ENCODE results near the gene OLFM1. TPM values are rescaled to one million over a fixed set of nuclear protein-coding genes. Genes with fewer than 3 reads are reported as not detected.

OLFM1 gene
- total RNA-seq, 1 experiment from 2014 or later = 50.9 TPM

DNA sequence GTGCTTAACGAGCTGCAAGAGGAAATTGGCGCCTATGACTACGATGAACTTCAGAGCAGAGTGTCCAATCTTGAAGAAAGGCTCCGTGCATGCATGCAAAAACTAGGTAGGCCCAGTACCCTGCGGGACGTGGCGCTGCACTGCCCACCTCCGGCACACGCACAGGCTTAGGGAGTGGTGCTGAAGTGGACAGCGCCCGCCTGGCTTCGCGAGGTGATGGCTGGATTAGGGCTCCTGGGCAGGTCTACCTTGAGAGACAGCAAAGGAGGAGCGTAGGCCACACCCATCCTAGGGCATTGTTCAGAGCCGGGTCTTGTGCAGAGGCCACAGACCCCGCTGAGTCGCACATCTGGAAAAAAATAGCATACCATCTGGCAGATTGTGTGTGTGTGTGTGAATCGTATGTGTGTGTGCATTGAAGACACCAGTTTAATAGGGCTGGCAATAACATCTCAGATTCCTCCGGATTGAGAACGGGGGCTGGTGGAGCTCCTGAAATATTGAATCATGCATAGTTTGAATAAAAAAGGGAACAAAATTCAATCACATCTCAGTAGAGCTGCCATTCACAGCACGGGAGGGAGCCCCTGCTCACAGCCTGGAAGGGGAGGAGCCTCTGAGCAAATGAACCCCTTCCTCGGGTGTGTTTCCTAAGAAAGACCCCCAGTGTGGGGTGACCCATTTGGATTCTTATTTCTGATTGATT is 11.1 kb downstream of the OLFM1 start:
- in situ Hi-C loops (cut with HindIII; ENCODE audit: low pct_unique_long_range_greater_than_20kb, low sequenced_read_pairs) = loop anchor here (10.0 kb wide), 1 partner anchor 316 kb away; no protein-coding TSS in a partner anchor
- no peak for DNase-seq (ENCODE audit: low read depth, low spot score)

DNA sequence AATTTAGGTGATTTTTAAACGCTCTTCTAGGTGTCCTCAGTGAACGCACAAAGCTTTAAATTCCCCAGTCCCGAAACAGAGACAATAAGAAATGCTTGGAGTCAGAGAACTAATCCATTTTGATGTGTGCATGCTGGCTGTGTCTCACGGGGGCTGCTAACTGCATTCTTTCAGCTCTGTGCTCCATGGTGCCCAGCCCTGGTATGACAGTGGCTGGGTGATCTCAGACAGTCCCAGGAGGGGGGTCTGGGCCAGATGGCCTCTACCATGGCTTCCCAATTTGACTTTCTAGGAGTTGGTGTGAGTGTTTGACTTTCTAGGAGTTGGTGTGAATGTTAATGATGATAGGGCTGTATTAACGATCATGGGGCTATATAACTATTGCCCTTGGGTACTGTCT is 12.1 kb downstream of the OLFM1 start:
- in situ Hi-C loops (cut with HindIII; ENCODE audit: low pct_unique_long_range_greater_than_20kb, low sequenced_read_pairs) = loop anchor here (10.0 kb wide), 1 partner anchor 315 kb away; no protein-coding TSS in a partner anchor
- no peak for DNase-seq (ENCODE audit: low read depth, low spot score)

- no peak for DNase-seq (ENCODE audit: low read depth, low spot score)
- in situ Hi-C loops (cut with HindIII; ENCODE audit: low pct_unique_long_range_greater_than_20kb, low sequenced_read_pairs) = no loop called here
These were observed 12.8 kb downstream of the OLFM1 start for GRCh38 chr9:135100241-135100681.

DNA sequence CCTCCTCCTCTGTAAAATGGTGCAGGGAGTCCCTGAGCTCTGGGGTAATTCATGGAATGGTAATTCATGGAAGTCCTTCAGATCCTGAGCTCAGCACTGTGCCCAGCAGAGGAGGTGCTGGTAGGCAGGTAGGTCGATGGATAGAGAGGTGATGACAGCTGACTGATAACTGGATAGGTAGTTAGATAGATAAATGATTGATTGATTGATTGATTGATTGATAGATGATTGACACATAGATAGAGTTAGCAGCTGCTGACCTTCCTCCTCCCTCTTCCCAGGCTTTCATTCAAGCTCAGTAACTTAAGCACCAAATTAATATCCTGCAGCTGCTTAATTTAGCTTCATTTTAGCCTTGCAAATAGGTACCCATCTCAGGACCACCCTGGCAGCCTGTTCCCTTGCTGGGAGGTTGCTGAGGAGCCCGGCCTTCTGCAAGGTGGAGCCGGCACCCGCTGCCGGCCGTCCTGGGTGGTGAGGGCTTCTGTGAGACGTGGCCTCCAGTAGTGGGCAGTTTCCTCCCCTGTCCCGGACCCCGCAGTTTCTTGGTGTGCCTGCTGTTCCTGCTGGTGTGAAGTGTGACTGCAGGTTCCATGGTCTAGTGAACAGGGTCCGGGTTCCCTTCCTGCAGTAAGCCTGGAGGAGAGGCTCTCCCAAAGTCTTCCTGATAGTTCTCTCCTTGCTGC is 13.4 kb downstream of the OLFM1 start:
- DNase-seq (ENCODE audit: low read depth, low spot score) = no peak
- in situ Hi-C loops (cut with HindIII; ENCODE audit: low pct_unique_long_range_greater_than_20kb, low sequenced_read_pairs) = no loop called here

DNA sequence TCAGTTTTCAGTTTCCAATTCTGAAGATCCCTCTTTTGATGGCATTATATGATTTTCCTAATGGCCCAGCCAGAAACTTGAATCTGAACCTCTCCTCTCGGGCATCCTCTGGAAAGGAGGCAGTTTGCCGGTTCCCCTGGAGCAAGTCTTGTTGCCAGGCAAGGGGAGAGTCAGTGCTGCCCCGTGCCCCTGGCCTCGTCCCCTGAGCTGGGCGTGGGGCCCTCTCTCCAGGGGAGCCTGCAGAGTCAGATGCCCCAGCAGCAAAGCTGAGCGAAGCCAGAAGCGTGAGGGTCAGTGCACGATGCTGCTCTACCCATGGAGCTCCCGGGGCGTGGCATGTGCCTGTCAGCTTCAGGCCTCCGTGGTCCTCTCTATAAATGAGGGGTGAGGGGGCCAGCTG is 14.0 kb downstream of the OLFM1 start:
- in situ Hi-C loops (cut with HindIII; ENCODE audit: low pct_unique_long_range_greater_than_20kb, low sequenced_read_pairs) = no loop called here
- no peak for DNase-seq (ENCODE audit: low read depth, low spot score)

DNA sequence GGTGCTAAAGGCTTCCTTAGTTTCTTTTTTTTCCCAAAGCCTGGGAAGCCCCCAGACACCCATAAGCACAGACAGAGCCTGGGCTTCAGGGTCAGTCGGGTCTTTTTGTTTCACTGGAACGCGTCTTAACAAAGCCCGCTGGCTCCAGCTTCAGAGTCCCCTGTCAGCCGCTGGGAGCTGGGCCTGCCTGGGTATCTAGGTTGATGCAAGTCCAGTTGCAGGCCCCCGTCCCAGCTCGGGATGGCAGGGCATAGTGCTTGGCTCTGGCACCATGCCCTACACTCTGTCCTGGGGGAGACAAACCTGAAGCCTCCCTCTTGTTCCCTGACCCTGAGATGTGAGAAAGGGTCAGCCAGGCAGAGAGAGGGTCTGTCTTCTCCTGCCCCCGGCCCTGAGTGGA is 14.5 kb downstream of the OLFM1 start:
- no peak for DNase-seq (ENCODE audit: low read depth, low spot score)
- in situ Hi-C loops (cut with HindIII; ENCODE audit: low pct_unique_long_range_greater_than_20kb, low sequenced_read_pairs) = no loop called here

GRCh38 chr9:135102331-135102730 is 14.9 kb downstream of the OLFM1 start:
- in situ Hi-C loops (cut with HindIII; ENCODE audit: low pct_unique_long_range_greater_than_20kb, low sequenced_read_pairs) = no loop called here
- DNase-seq (ENCODE audit: low read depth, low spot score) = no peak

DNA sequence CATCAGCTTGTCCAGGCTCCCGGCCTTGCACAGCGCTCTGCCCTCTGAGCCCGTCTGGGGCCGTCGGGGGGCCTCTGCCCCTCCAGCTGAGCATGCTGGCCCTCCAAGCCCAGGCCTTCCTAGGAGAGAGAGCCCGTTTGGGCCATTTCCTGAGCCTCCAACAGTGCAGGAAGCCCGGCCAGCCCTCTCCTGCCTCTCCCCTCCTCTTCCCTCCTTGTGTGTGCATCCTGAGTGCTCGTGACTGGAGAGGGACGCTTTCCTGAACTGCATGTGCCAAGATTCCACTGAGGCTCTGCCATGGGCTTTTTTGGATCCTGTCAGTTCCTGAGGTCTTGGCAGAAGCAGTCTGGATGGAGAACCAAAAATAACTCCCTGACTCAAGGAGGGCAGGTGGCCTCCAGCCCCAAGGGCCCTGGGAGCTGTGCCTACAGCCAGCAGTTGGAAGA is 15.6 kb downstream of the OLFM1 start:
- no peak for DNase-seq (ENCODE audit: low read depth, low spot score)
- in situ Hi-C loops (cut with HindIII; ENCODE audit: low pct_unique_long_range_greater_than_20kb, low sequenced_read_pairs) = no loop called here

DNA sequence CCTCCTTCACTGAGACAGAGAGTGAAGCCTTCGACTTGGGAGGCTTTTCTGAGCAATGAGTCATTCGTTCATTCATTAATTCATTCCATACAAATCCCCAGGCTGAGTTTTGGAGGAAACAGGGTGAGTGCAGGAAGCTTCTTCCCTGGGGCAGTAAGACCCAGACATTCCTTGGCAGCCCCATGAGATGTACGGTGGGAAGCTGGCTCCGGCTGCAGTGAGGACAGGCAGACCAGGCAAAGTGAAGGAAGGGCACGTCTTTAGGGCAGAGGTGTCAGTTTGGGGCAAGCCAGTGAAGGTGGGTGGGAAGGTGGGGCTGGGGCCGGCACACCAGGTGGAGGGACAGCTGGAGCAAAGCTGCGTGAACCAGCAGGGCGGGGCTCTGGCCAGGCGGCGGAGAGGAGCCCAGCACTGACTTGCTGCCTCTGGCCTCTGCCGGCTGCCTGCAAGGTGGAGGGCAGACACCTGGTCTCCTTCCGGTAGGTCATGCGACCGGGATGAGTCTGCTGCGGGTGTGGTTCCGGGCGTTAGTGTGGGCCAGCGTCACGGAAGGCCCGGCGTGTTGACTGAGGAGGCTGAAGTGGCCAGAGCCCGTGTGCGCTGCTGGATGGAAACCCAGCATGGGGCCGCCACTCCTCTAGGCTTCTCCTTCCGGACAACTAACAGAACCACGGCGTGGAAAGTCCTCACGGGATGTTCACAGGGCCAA is 16.6 kb downstream of the OLFM1 start:
- DNase-seq (ENCODE audit: low read depth, low spot score) = no peak
- in situ Hi-C loops (cut with HindIII; ENCODE audit: low pct_unique_long_range_greater_than_20kb, low sequenced_read_pairs) = no loop called here

DNA sequence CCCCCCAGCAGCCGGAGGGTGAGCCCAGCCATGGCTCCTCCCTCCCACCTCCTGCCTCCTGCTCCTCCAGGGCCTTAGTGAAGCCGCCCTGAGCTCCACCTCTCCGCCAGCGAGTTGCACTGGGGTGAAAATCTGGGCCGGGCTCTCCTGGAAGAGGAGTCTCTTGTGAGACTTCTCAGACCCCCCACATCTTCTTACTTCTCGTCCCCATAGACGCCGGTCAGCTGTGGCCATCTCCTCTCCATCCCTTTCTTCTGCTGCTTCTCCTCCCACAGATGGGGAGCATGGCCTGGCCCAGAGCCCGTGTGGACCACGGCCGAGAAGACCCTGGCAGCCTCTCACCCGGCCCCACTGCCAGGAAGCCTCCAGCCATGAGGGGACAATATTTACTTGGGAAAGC is 17.3 kb downstream of the OLFM1 start:
- in situ Hi-C loops (cut with HindIII; ENCODE audit: low pct_unique_long_range_greater_than_20kb, low sequenced_read_pairs) = no loop called here
- DNase-seq (ENCODE audit: low read depth, low spot score) = no peak

DNA sequence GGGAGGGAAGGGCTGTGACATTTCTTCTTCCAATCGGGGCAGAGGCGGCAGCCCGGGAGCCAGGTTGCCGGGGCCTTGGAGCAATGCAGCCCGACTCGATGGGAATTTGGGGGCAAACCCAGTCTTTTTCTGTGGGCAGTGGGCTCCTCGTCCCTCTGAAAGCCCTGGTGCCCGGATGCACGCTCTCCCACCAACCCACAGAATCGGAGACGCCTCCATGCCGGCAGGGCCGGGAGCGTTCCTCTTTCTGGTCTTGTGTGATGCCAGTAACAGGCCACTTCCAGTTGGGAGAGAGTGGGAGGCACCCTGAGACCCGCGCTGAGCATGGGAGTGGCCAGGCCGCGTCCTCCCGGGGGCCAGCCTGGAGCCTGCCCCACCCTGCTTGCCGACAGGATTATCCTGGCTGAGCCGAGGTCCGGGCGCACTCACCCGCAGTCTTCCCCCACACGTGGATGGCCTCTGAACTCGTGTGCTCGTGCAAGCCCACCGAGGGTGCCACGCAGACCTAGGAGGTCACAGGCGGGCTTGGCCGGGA is 17.8 kb downstream of the OLFM1 start:
- no peak for DNase-seq (ENCODE audit: low read depth, low spot score)
- in situ Hi-C loops (cut with HindIII; ENCODE audit: low pct_unique_long_range_greater_than_20kb, low sequenced_read_pairs) = no loop called here

DNA sequence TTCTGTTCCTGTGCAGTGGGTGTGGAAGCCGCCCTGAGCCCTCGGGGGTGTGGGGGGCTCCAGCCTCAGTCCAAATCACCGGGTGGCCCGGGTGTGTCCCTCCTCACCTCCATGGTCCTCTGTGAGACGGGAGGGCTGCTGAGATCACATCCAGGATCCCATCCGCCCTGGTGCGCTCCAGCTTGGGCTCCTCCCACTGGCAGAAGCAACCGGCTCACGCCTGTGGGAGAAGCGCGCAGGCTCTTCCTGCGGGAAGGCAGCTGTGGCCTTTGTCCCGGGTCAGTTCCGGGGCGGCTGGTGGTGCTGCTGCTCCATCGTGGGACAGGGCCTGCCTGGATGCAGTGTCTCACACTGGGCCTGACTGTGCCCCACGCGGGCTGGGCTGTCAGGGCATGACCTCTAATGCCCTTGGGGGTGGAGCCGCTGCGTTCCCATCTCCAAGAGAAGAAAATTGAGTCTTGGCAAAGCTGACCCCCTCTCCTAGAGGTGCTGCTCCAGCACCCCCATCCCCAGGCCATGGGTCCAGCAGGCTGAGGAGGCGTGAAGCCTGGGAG is 18.5 kb downstream of the OLFM1 start:
- in situ Hi-C loops (cut with HindIII; ENCODE audit: low pct_unique_long_range_greater_than_20kb, low sequenced_read_pairs) = no loop called here
- DNase-seq (ENCODE audit: low read depth, low spot score) = no peak

GRCh38 chr9:135106551-135107270 is 19.2 kb downstream of the OLFM1 start:
- no peak for DNase-seq (ENCODE audit: low read depth, low spot score)
- in situ Hi-C loops (cut with HindIII; ENCODE audit: low pct_unique_long_range_greater_than_20kb, low sequenced_read_pairs) = no loop called here

DNA sequence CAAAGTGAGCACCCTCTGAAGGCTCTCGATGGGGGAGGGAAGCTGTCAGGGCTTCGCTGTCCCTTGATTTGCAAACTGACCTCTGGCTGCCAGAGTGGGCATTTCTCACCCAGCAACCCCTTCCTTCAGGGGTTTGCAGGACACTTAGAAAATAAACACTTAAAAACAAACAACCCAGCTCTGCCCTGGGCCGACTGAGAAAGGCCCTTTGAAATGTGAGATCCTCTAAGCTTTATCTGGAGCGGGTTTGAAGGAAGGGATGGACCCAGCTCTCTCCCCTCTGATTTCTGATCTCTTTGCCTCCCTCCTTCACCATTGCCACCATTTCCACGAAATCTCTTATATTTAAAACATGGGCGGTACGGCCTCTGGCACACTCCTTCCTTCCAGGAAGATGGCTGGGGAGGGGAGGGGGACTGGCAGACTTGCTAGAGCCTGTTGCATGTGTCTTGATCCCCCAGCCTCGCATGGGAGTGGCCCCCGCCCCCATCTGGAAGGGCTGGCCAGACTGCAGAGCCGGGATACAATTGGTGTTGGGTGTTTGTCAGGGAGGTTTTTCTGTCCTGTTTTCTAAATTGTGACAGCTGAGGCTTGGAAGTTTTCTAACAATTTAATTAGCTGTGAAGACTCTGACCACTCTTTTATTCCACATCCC is 20.2 kb downstream of the OLFM1 start:
- no peak for DNase-seq (ENCODE audit: low read depth, low spot score)
- in situ Hi-C loops (cut with HindIII; ENCODE audit: low pct_unique_long_range_greater_than_20kb, low sequenced_read_pairs) = no loop called here

DNA sequence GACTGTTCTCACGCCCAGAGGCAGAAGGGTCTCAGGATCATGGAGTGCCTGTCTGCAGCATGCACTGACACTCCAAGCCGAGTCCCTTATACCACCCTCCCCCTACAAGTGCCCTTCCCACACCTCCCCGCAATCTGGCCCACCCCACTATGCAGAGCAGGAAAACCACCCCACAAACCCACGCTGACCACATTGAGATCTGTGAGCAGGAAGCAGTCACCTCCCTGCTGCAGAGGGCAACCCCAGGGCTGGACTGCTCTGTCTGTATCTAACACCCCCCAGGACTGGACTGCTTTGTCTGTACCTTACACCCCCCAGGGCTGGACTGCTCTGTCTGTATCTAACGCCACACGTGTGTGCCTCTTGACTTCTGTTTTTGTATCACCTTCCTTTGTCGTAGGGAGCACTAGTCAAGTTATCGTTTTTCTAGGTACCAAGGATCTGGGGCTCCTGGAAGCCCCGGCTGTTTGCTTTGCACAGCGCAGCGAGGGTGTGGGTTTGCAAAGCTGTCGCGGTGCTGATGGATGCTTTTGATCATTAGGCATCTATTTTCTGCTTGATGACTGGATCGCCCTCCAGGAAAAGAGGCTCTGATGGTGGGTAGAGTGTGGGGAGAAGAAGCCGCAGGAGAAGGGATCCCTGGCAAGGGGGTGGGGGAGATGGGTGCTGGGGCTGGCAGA is 21.5 kb downstream of the OLFM1 start:
- no peak for DNase-seq (ENCODE audit: low read depth, low spot score)
- in situ Hi-C loops (cut with HindIII; ENCODE audit: low pct_unique_long_range_greater_than_20kb, low sequenced_read_pairs) = no loop called here

- no peak for DNase-seq (ENCODE audit: low read depth, low spot score)
- in situ Hi-C loops (cut with HindIII; ENCODE audit: low pct_unique_long_range_greater_than_20kb, low sequenced_read_pairs) = no loop called here
These were observed 22.2 kb downstream of the OLFM1 start for GRCh38 chr9:135109650-135110049.
